Gastroesophageal sphincter (tissue), 3 donors: Measurements from ENCODE around the gene SHLD1.

Experiments
- CTCF ChIP-seq, 4 experiments: fragments of 200-600 bp in 2 of 4; fragments of 450-650 bp in 2 of 4; sonication (generic) in 1 of 4; IDR thresholded peaks; one replicate each; pipeline ENCODE4 v1.5.1; 2017 to 2019; ENCODE audit warnings: antibody characterized with exemption in 4 of 4, mild to moderate bottlenecking in 2 of 4, moderate library complexity in 2 of 4
- EP300 ChIP-seq: sonication (generic); formaldehyde crosslinking; IDR thresholded peaks from one replicate; pipeline ENCODE4 v1.6.1; 2017; ENCODE audit warnings: antibody characterized with exemption, mild to moderate bottlenecking
- POLR2A ChIP-seq, 2 donors: fragments of 450-650 bp; IDR thresholded peaks; one replicate each; pipeline ENCODE4 v1.6.1; 2017; ENCODE audit warnings: antibody characterized with exemption in 2 of 2, mild to moderate bottlenecking in 2 of 2, moderate library complexity in 1 of 2
- POLR2AphosphoS5 ChIP-seq: sonication (generic); formaldehyde crosslinking; IDR thresholded peaks from one replicate; pipeline ENCODE4 v1.6.1; 2017; ENCODE audit warnings: antibody characterized with exemption

- TF ChIP-seq CTCF (IDR thresholded peaks at IDR 0.05) (no peak), POLR2A (IDR thresholded peaks at IDR 0.05) (no peak), POLR2AphosphoS5 (no peak), EP300 (no peak)
Observed at GRCh38 chr20:5772704-5773103, 22.5 kb downstream of the SHLD1 start.
